GM21619 (cell line): Measurements from ENCODE around the gene NELFCD.
"Not testable (repeated sequence)": the region's sequence is repeated elsewhere in the genome, so short reads cannot be mapped to it uniquely, and the experiment has no call there.

ENCODE experiments used
- ATAC-seq: cut with Tn5 transposase; IDR thresholded peaks from one replicate; pipeline ENCODE4 v1.9.1; 2021; ENCODE audit not compliant: unreplicated experiment

NELFCD gene

GRCh38 chr20:58971429-58971828 lies 9.6 kb upstream of the NELFCD start:
- ATAC-seq = no peak

GRCh38 chr20:58973179-58973578 lies 7.9 kb upstream of the NELFCD start:
- no peak for ATAC-seq

GRCh38 chr20:58973866-58974265 lies 7.2 kb upstream of the NELFCD start:
- no peak for ATAC-seq

- no peak for ATAC-seq
These were observed 5.7 kb upstream of the NELFCD start for GRCh38 chr20:58975353-58975752.

- peak; percentile 33 for ATAC-seq
These were observed 4.9 kb upstream of the NELFCD start for GRCh38 chr20:58976061-58976730.

- no peak for ATAC-seq
These were observed 2.5 kb upstream of the NELFCD start for GRCh38 chr20:58978351-58979190.

GRCh38 chr20:58981628-58982364 lies 740 bp downstream of the NELFCD start:
- ATAC-seq = peak; percentile 7

GRCh38 chr20:58982406-58983114 lies 1.5 kb downstream of the NELFCD start:
- ATAC-seq = no peak

GRCh38 chr20:58983115-58983468 lies 2.0 kb downstream of the NELFCD start:
- ATAC-seq = not testable (repeated sequence)

GRCh38 chr20:58984691-58985090 lies 3.6 kb downstream of the NELFCD start:
- ATAC-seq = no peak

- ATAC-seq = no peak
These were observed 4.6 kb downstream of the NELFCD start for GRCh38 chr20:58985656-58986055.

GRCh38 chr20:58986286-58986967 lies 5.4 kb downstream of the NELFCD start:
- no peak for ATAC-seq

GRCh38 chr20:58986968-58987517 lies 6.0 kb downstream of the NELFCD start:
- ATAC-seq = no peak

GRCh38 chr20:58987790-58988564 lies 6.9 kb downstream of the NELFCD start:
- ATAC-seq = no peak

GRCh38 chr20:58988565-58988882 lies 7.5 kb downstream of the NELFCD start:
- no peak for ATAC-seq

GRCh38 chr20:58989196-58989595 lies 8.1 kb downstream of the NELFCD start:
- no peak for ATAC-seq

GRCh38 chr20:58990651-58991445 lies 9.8 kb downstream of the NELFCD start:
- no peak for ATAC-seq

- no peak for ATAC-seq
These were observed 10.7 kb downstream of the NELFCD start for GRCh38 chr20:58991715-58992114.

GRCh38 chr20:58992911-58993310 lies 11.9 kb downstream of the NELFCD start:
- no peak for ATAC-seq
